T-cell (primary cell): ENCODE results near the gene CLIP3. TPM values are rescaled to one million over a fixed set of nuclear protein-coding genes. Genes with fewer than 3 reads are reported as not detected.
A peak's percentile ranks its signal among the peaks of the same experiment; 100 is the strongest.

ENCODE experiments used
- ATAC-seq, 4 experiments: fragments of 200-7000 bp in 3 of 4; fragments of 150-1000 bp in 1 of 4; cut with Tn5 transposase; replicated peaks in 1 of 4; 1 replicate in 3 of 4; 2 replicates in 1 of 4; pipeline ENCODE4 v1.10.0; 2021; ENCODE audit warnings: moderate library complexity in 3 of 4, mild to moderate bottlenecking in 2 of 4, moderate number of reproducible peaks in 1 of 4
- CTCF ChIA-PET, 2 donors: fragments of 300-600 bp; sonication (Branson Sonifier 250); formaldehyde crosslinking; loops; one replicate each; lab custom pipeline; 2022; ENCODE audit warnings: antibody characterized with exemption in 2 of 2; lab: Charles Lee
- POLR2A ChIA-PET, 2 donors: fragments of 300-600 bp; sonication (Branson Sonifier 250); formaldehyde crosslinking; loops; one replicate each; lab custom pipeline; 2022; ENCODE audit warnings: antibody characterized with exemption in 2 of 2; lab: Charles Lee
- DNase-seq, 35 experiments: peaks; one replicate each; pipeline versions ENCODE4 v3.0.0 to v3.0.0-alpha.2; 2013 to 2023
- H3K27ac ChIP-seq: one replicate; pipeline ENCODE4 v1.5.1; 2013; ENCODE audit warnings: low read length
- H3K27me3 ChIP-seq, 2 experiments: replicated peaks in 1 of 2; 1 replicate in 1 of 2; 2 replicates in 1 of 2; pipeline versions ENCODE4 v1.6.1 to v1.7.0; 2013; ENCODE audit warnings: low read length in 1 of 2, mixed read lengths in 1 of 2; ENCODE audit not compliant: control insufficient read depth in 2 of 2, insufficient read depth in 2 of 2; ENCODE audit errors: extremely low read depth in 1 of 2
- H3K36me3 ChIP-seq, 2 donors: 1 replicate in 1 of 2; 2 replicates in 1 of 2; pipeline versions ENCODE4 v1.6.1 to v1.7.0; 2013; ENCODE audit warnings: low read length in 1 of 2; ENCODE audit not compliant: control insufficient read depth in 2 of 2, insufficient read depth in 1 of 2; ENCODE audit errors: extremely low read depth in 1 of 2
- H3K4me1 ChIP-seq, 2 experiments: 1 replicate in 1 of 2; 2 replicates in 1 of 2; pipeline versions ENCODE4 v1.6.1 to v1.7.0; 2013; ENCODE audit warnings: low read length in 2 of 2, mixed read lengths in 1 of 2; ENCODE audit not compliant: insufficient read depth in 2 of 2, control insufficient read depth in 1 of 2; ENCODE audit errors: extremely low read depth in 1 of 2
- H3K4me3 ChIP-seq, 2 donors: 1 replicate in 1 of 2; 2 replicates in 1 of 2; pipeline versions ENCODE4 v1.5.1 to v1.7.0; 2013; ENCODE audit warnings: mild to moderate bottlenecking in 2 of 2, low read length in 1 of 2, moderate library complexity in 1 of 2; ENCODE audit not compliant: control insufficient read depth in 1 of 2; ENCODE audit errors: extremely low read depth in 1 of 2
- H3K9me3 ChIP-seq: 2 replicates; pipeline ENCODE4 v1.7.0; 2013
- H3K27ac Mint-ChIP-seq, 2 donors: one replicate each; pipeline ENCODE4 v1.8.0; 2020 to 2021; ENCODE audit warnings: mild to moderate bottlenecking in 2 of 2, mixed read lengths in 2 of 2
- H3K27me3 Mint-ChIP-seq, 2 donors: one replicate each; pipeline ENCODE4 v1.8.0; 2021 to 2022; ENCODE audit warnings: mixed read lengths in 2 of 2
- H3K36me3 Mint-ChIP-seq: one replicate; pipeline ENCODE4 v1.8.0; 2021; ENCODE audit warnings: mixed read lengths
- H3K4me1 Mint-ChIP-seq, 3 donors: one replicate each; pipeline ENCODE4 v1.8.0; 2020 to 2022; ENCODE audit warnings: mixed read lengths in 3 of 3, mild to moderate bottlenecking in 1 of 3
- H3K4me3 Mint-ChIP-seq, 3 donors: one replicate each; pipeline ENCODE4 v1.8.0; 2020 to 2022; ENCODE audit warnings: mild to moderate bottlenecking in 3 of 3, mixed read lengths in 3 of 3, moderate library complexity in 3 of 3
- H3K9me3 Mint-ChIP-seq, 3 donors: one replicate each; pipeline ENCODE4 v1.8.0; 2020 to 2022; ENCODE audit warnings: mixed read lengths in 3 of 3
- WGBS: methylation state at CpG from one replicate; pipeline ENCODE4 v1.1.5; 2013; ENCODE audit warnings: missing lambda C conversion rate; ENCODE audit not compliant: insufficient coverage; 5-methylcytosine and 5-hydroxymethylcytosine counted together
- total RNA-seq, 35 experiments: library from RNA in 6 of 35; stranded (reverse) in 6 of 35; fragments of 120-200 nt in 1 of 35; gene quantifications; one replicate each; pipeline versions ENCODE4 v1.2.1 to v1.2.4 and lab custom pipeline; 2013 to 2026

Gene CLIP3
- total RNA-seq, 5 donors from 2014 or later (not counting 1 experiment from before 2014, with no cell fraction given): 1.4 to 6.2 (median 2.6) TPM

DNA sequence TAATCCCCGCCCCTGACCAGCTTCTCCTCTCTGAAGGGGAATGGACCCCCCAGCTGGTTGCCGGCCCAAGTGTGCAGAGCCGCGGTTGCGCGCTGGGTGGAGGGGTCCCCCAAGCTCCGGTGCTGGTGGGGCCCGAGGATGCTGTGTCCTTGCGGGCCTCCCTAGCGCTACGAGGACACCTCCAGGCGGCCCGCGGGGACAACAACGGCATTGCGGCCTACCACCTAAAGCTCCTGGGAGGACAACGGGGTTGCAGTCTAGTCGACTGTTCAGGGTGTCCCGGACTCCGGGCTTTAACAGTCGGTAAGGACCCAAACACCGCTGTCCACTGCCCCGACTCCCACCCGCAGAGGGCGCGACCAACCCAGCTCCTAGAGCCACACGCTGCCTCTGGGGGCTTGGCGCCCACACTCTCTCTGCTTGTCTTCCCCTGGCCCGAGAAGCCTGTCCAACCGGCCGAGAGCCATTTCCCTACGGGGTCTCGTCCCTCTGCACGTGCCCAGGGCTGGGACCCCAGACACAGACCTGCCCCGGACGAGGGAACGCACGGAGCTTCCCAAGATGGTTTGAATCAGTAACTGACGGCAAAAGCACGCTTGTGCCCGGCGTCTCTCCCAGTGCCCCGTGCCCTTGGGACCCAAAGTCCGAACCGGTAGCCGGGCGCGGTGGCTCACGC lies 38.6 kb downstream of the CLIP3 start:
- ChIA-PET CTCF (interaction anchor here in 1 of 2 donors (0.7 kb wide), 1 partner anchor 19 kb away, joined by 3 read pairs; no protein-coding TSS in a partner anchor), POLR2A (no interaction called here)
- Mint-ChIP-seq H3K4me1 (peaks cover 29 to 33% (median 31%) of the 10 kb centered on the region in 3 donors), H3K36me3 (peaks cover 6% of the 10 kb centered on the region), H3K9me3 (no peaks in the 10 kb centered on the region), H3K4me3 (peak overlapping the region; percentile 62 to 95 (median 70)), H3K27me3 (no peaks in the 10 kb centered on the region), H3K27ac (peak overlapping the region in 1 of 2 donors; percentile 11)
- DNase-seq: peak in 1 of 35 experiments; percentile 15
- Histone ChIP-seq H3K4me3 (peak overlapping the region in 1 of 2 donors; percentile 81), H3K36me3 (peaks cover under 1 to 6% of the 10 kb centered on the region in 2 donors), H3K27ac (peak overlapping the region; percentile 65), H3K4me1 (peaks cover 4 to 37% of the 10 kb centered on the region in 2 experiments), H3K9me3 (no peaks in the 10 kb centered on the region), H3K27me3 (peaks cover 0 to 10% of the 10 kb centered on the region in 2 experiments)
- 69% methylated on average over 47 of the region's 49 CpGs for WGBS
- ATAC-seq: no peak

DNA sequence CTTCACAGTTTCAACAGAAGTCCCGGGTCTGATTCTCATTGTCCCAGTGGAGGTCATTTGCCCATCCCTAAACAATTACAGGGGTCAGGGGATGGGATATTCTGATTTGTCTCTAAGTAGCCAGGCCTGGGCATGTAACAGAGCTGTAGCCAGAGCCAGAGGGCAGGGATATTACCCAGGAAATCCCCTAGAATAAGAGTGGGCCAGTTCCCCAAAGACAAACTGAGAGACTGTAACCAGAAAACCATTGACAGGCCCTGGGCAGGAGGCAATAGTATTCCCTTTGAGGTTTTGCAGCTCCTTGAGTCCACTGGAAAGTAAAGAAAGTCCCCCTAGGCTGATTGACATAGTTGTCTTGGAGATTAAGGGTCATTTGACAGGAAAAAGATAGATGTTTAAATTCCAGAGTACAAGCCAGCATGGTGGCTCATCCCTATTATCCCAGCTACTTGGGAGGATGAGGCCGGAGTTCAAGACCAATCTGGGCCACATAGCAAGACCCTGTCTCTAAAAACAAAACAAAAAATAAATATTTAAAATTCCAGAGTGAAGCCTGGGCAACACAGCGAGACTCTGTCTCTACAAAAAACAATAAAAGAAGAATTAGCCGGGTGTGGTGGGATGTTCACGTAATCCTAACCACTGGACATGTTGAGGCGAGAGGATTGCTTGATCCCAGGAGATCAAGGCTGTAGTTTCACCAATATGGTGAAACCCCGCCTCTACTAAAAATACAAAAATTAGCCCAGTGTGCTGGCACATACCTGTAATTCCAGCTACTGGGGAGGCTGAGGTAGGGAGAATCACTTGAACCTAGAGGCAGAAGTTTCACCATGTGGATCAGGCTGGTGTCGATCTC lies 39.5 kb downstream of the CLIP3 start:
- WGBS: 96% methylated on average over 4 of the region's 8 CpGs
- Histone ChIP-seq H3K27me3 (peaks cover 0 to 16% of the 10 kb centered on the region in 2 experiments), H3K9me3 (no peaks in the 10 kb centered on the region), H3K4me3 (no peak overlapping the region), H3K4me1 (peaks cover 4 to 34% of the 10 kb centered on the region in 2 experiments), H3K36me3 (no peaks in the 10 kb centered on the region), H3K27ac (no peak overlapping the region)
- ChIA-PET CTCF (interaction anchor here in 1 of 2 donors (0.7 kb wide), 1 partner anchor 20 kb away, joined by 3 read pairs; no protein-coding TSS in a partner anchor), POLR2A (no interaction called here)
- peaks cover 27 to 30% (median 29%) of the 10 kb centered on the region in 3 donors for H3K4me1 Mint-ChIP-seq
- no peaks in the 10 kb centered on the region for H3K9me3 Mint-ChIP-seq
- H3K36me3 Mint-ChIP-seq: peaks cover 6% of the 10 kb centered on the region
- H3K4me3 Mint-ChIP-seq: peak overlapping the region in 1 of 3 donors; percentile 17
- ATAC-seq (no peak), DNase-seq (no peak)
- no peak overlapping the region for H3K27ac Mint-ChIP-seq
- H3K27me3 Mint-ChIP-seq: no peaks in the 10 kb centered on the region

- ATAC-seq (no peak), DNase-seq (no peak)
- H3K27me3 ChIP-seq: peaks cover 0 to 28% of the 10 kb centered on the region in 2 experiments
- H3K4me3 ChIP-seq: no peak overlapping the region
- H3K9me3 Mint-ChIP-seq: no peaks in the 10 kb centered on the region
- H3K4me1 ChIP-seq: peaks cover 4 to 39% of the 10 kb centered on the region in 2 experiments
- H3K4me3 Mint-ChIP-seq: no peak overlapping the region
- H3K27me3 Mint-ChIP-seq: peaks cover 6 to 7% of the 10 kb centered on the region in 2 donors
- no peak overlapping the region for H3K27ac Mint-ChIP-seq
- no peaks in the 10 kb centered on the region for H3K9me3 ChIP-seq
- H3K4me1 Mint-ChIP-seq: peaks cover 20 to 22% (median 21%) of the 10 kb centered on the region in 3 donors
- POLR2A ChIA-PET: interaction anchor here in 1 of 2 donors (1.1 kb wide), 1 partner anchor 22 kb away, joined by 3 read pairs; the partner anchor contains the start of gene ALKBH6
- H3K36me3 Mint-ChIP-seq: no peaks in the 10 kb centered on the region
- H3K36me3 ChIP-seq: no peaks in the 10 kb centered on the region
- H3K27ac ChIP-seq: no peak overlapping the region
- CTCF ChIA-PET: interaction anchor here in 1 of 2 donors (0.7 kb wide), 2 partner anchors 9 to 10 kb away, joined by 3 read pairs; no protein-coding TSS in a partner anchor
- WGBS: 79% methylated on average over 2 of the region's 7 CpGs
Observed at GRCh38 chr19:35991731-35992450, 40.8 kb downstream of the CLIP3 start.

DNA sequence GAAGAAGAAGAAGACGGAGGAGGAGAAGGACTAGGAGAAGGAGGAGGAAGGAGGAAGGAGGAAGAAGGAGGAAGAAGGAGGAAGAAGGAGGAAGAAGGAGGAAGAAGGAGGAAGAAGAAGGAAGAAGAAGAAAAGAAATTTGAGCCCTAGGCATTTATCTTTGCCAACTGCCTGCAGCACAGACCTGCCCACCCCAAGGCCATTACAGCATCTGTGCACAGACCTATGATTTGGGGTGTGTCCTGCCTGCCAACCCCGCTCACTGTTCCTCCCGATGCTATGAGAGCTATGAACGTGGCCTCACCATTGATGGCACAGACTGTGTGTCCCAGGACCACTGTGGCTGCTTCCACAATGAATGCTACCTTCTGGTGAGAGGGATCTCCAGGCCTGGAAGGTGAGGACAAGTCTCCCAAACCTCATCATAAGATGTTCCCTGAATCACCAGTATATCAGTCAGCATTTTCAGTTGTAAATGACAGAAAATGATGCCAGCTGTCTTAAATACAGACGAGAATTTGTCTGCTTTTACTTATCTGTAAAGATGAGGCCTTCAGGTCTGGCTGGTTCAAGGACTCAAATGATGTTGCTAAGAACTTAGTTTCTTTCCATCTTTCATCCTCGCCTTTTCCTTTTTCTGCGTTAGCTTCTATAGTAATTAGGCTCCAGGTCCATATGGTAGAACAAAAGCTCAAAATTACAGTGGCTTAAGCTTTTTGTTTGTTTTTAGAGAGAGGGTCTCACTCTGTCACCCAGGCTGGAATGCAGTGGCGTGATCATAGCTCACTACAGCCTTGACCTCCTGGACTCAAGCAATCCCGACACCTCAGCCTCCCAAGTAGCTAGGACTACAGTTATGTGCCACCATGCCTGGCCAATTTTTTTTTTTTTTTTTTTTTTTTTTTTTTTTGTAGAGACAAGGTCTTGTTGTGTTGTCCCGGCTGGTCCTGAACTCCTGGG lies 41.6 kb downstream of the CLIP3 start:
- ChIA-PET POLR2A (interaction anchor here in 1 of 2 donors (1.1 kb wide), 1 partner anchor 23 kb away, joined by 3 read pairs; the partner anchor contains the start of gene ALKBH6), CTCF (interaction anchor here in 1 of 2 donors (0.7 kb wide), 2 partner anchors 9 kb away, joined by 3 read pairs; no protein-coding TSS in a partner anchor)
- Histone ChIP-seq H3K9me3 (no peaks in the 10 kb centered on the region), H3K36me3 (no peaks in the 10 kb centered on the region), H3K4me1 (peaks cover 4 to 37% of the 10 kb centered on the region in 2 experiments), H3K27me3 (peaks cover 0 to 37% of the 10 kb centered on the region in 2 experiments), H3K4me3 (no peak overlapping the region), H3K27ac (no peak overlapping the region)
- Mint-ChIP-seq H3K4me3 (no peak overlapping the region), H3K27ac (no peak overlapping the region), H3K9me3 (no peaks in the 10 kb centered on the region), H3K36me3 (no peaks in the 10 kb centered on the region), H3K4me1 (peaks cover 17 to 21% (median 18%) of the 10 kb centered on the region in 3 donors), H3K27me3 (peaks cover 8 to 11% of the 10 kb centered on the region in 2 donors)
- ATAC-seq: no peak
- no peak for DNase-seq
- 89% methylated on average over 4 of the region's 10 CpGs for WGBS

GRCh38 chr19:35990156-35990555 lies 42.5 kb downstream of the CLIP3 start:
- ATAC-seq (no peak), DNase-seq (no peak)
- Histone ChIP-seq H3K9me3 (no peaks in the 10 kb centered on the region), H3K4me3 (no peak overlapping the region), H3K27ac (no peak overlapping the region), H3K4me1 (peaks cover 0 to 30% of the 10 kb centered on the region in 2 experiments), H3K27me3 (peaks cover 0 to 46% of the 10 kb centered on the region in 2 experiments), H3K36me3 (no peaks in the 10 kb centered on the region)
- Mint-ChIP-seq H3K9me3 (no peaks in the 10 kb centered on the region), H3K27me3 (peaks cover 17 to 20% of the 10 kb centered on the region in 2 donors), H3K4me1 (peaks cover 12 to 21% (median 12%) of the 10 kb centered on the region in 3 donors), H3K36me3 (no peaks in the 10 kb centered on the region), H3K4me3 (no peak overlapping the region), H3K27ac (no peak overlapping the region)
- ChIA-PET CTCF (no interaction called here), POLR2A (interaction anchor here in 1 of 2 donors (0.5 kb wide), 1 partner anchor 11 kb away, joined by 3 read pairs; no protein-coding TSS in a partner anchor)
- 100% methylated on average over 3 of the region's 4 CpGs for WGBS
